H1 (cell line): ENCODE data around the gene ESYT1. TPM values are rescaled to one million over a fixed set of nuclear protein-coding genes. Genes with fewer than 3 reads are reported as not detected.

Experiments
- ASH2L ChIP-seq: fragments of 200-600, 300-600 bp; sonication (generic); IDR thresholded peaks from one replicate; pipeline ENCODE4 v1.7.1; 2017; ENCODE audit warnings: low read length
- EP300 ChIP-seq, 2 experiments: IDR thresholded peaks; 1 replicate in 1 of 2; 2 replicates in 1 of 2; pipeline ENCODE4 v1.6.1; 2011 to 2012; ENCODE audit warnings: low read depth in 2 of 2, low read length in 2 of 2, mild to moderate bottlenecking in 2 of 2, borderline replicate concordance in 1 of 2, inconsistent platforms in 1 of 2, moderate library complexity in 1 of 2
- GTF2F1 ChIP-seq: IDR thresholded peaks from 2 replicates; pipeline ENCODE4 v1.6.1; 2012; ENCODE audit warnings: low read depth, low read length, improper control_type of control experiment, borderline replicate concordance
- HDAC2 ChIP-seq, 2 experiments: fragments of 300-600 bp in 1 of 2; sonication (generic) in 1 of 2; IDR thresholded peaks; 2 replicates each; pipeline ENCODE4 v1.6.1; 2011 to 2012; ENCODE audit warnings: low read depth in 2 of 2, low read length in 2 of 2, mild to moderate bottlenecking in 2 of 2, moderate library complexity in 2 of 2, borderline replicate concordance in 1 of 2, inconsistent platforms in 1 of 2
- RNF2 ChIP-seq: fragments of 200-900, 300-1000 bp; sonication (generic); IDR thresholded peaks from 2 replicates; pipeline ENCODE4 v1.7.1; 2016; ENCODE audit warnings: borderline replicate concordance, low read depth, mild to moderate bottlenecking, antibody characterized with exemption, low read length; ENCODE audit not compliant: poor library complexity, severe bottlenecking; ENCODE audit errors: missing control alignments
- RXRA ChIP-seq: IDR thresholded peaks from 2 replicates; pipeline ENCODE4 v1.6.1; 2011; ENCODE audit warnings: low read depth, mild to moderate bottlenecking, low read length, moderate library complexity; ENCODE audit not compliant: insufficient read depth
- SP4 ChIP-seq: IDR thresholded peaks from 2 replicates; pipeline ENCODE4 v1.6.1; 2012; ENCODE audit warnings: low read length, inconsistent platforms
- polyA plus RNA-seq, 7 experiments: library from polyadenylated mRNA; depleted of rRNA in 3 of 7; stranded (reverse) in 5 of 7; unstranded in 2 of 7; fragments of >200 nt in 5 of 7; fragments of 200-250 nt in 2 of 7; gene quantifications; 1 replicate in 5 of 7; 2 replicates in 1 of 7; 4 replicates in 1 of 7; pipeline versions ENCODE4 v1.2.1 to v1.2.3, GENCODE V29; 2011 to 2013; ENCODE audit warnings: missing spikeins in 2 of 7, mixed read lengths in 2 of 7
- total RNA-seq: library from RNA; stranded (reverse); fragmentation: NEBNext Ultra II Directional; extraction: Animal tissue kit (Norgen Biotek cat#: 25700); gene quantifications from 2 replicates; pipeline ENCODE4 v1.2.1, GENCODE V29; 2021

Gene ESYT1
- total and polyA plus RNA-seq, 2 of the 8 experiments (the other 6 are each of a cell fraction or from before 2014, with no cell fraction given): 86.9 to 165 TPM

DNA sequence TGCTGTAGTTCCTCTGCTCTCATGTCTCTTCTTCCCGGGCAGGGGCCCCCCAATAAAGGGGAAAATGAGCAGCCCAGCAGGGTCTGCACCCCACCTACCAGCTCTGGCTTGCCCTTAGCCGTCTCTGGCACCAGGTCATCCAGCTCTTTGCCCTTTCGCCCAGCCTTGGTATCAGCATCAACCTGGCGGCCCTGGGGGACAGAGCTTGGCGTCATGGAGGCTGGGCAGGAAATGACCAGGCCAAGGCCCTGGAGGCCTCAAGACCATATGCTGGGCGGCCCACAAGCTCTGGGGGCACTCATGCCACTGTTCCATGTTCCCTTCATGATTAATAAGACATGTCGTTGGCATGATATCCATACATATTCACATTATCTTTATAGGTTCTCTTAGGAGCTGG, 44.8 kb downstream of the ESYT1 start (continued):
- TF ChIP-seq RNF2 (no peak), HDAC2 (IDR thresholded peaks at IDR 0.05; ENCODE audit: borderline replicate concordance in 1 of 2, low read depth in 2 of 2, low read length in 2 of 2) (no peak), SP4 (no peak), GTF2F1 (no peak), RXRA (no peak), EP300 (IDR thresholded peaks at IDR 0.05; ENCODE audit: borderline replicate concordance in 1 of 2, low read depth in 2 of 2, low read length in 2 of 2) (no peak), ASH2L (no peak)
